NCI-H2227 (cell line): Measurements from ENCODE around the gene DAB1.
"Not testable (repeated sequence)": the region's sequence is repeated elsewhere in the genome, so short reads cannot be mapped to it uniquely, and the experiment has no call there.

Source experiments
- DNase-seq: peaks from one replicate; lab custom pipeline; 2025; ENCODE audit not compliant: unreplicated experiment; lab: John Stamatoyannopoulos, UW

Gene DAB1

GRCh38 chr1:57362480-57362879 is 61.4 kb downstream of the DAB1 start:
- DNase-seq: no peak

- no peak for DNase-seq
Observed at GRCh38 chr1:57361516-57361915, 62.3 kb downstream of the DAB1 start.

GRCh38 chr1:57360846-57361407 is 62.9 kb downstream of the DAB1 start:
- DNase-seq: no peak

GRCh38 chr1:57357462-57357861 is 66.4 kb downstream of the DAB1 start:
- DNase-seq: no peak

- no peak for DNase-seq
Observed at GRCh38 chr1:57353654-57354053, 70.2 kb downstream of the DAB1 start.

GRCh38 chr1:57350610-57351009 is 73.2 kb downstream of the DAB1 start:
- DNase-seq: no peak

- DNase-seq: no peak
Observed at GRCh38 chr1:57348921-57349320, 74.9 kb downstream of the DAB1 start.

- DNase-seq: no peak
Observed at GRCh38 chr1:57345916-57346315, 77.9 kb downstream of the DAB1 start.

GRCh38 chr1:57344265-57344664 is 79.6 kb downstream of the DAB1 start:
- DNase-seq: no peak

- not testable (repeated sequence) for DNase-seq
Observed at GRCh38 chr1:57343298-57343915, 80.5 kb downstream of the DAB1 start.

GRCh38 chr1:57341721-57342120 is 82.1 kb downstream of the DAB1 start:
- DNase-seq: no peak

- DNase-seq: no peak
Observed at GRCh38 chr1:57340334-57341070, 83.4 kb downstream of the DAB1 start.

GRCh38 chr1:57337623-57338022 is 86.2 kb downstream of the DAB1 start:
- DNase-seq: no peak

GRCh38 chr1:57336793-57337192 is 87.1 kb downstream of the DAB1 start:
- no peak for DNase-seq

- DNase-seq: no peak
Observed at GRCh38 chr1:57331620-57332019, 92.2 kb downstream of the DAB1 start.

- no peak for DNase-seq
Observed at GRCh38 chr1:57329937-57330336, 93.9 kb downstream of the DAB1 start.

- no peak for DNase-seq
Observed at GRCh38 chr1:57329001-57329527, 94.8 kb downstream of the DAB1 start.

- DNase-seq: no peak
Observed at GRCh38 chr1:57327946-57328345, 95.9 kb downstream of the DAB1 start.

- no peak for DNase-seq
Observed at GRCh38 chr1:57327336-57327735, 96.5 kb downstream of the DAB1 start.

GRCh38 chr1:57325536-57325935 is 98.3 kb downstream of the DAB1 start:
- DNase-seq: no peak

- DNase-seq: no peak
Observed at GRCh38 chr1:57325117-57325516, 98.7 kb downstream of the DAB1 start.

GRCh38 chr1:57324388-57324787 is 99.5 kb downstream of the DAB1 start:
- DNase-seq: no peak
